Endothelial cell of umbilical vein (primary cell): ENCODE results near the gene HSPA2. TPM values are rescaled to one million over a fixed set of nuclear protein-coding genes. Genes with fewer than 3 reads are reported as not detected.

ENCODE experiments used
- BruUV-seq: library from RNA; stranded (reverse); fragments of 400-500 nt; replicated peaks from 2 replicates; lab custom pipeline; 2021; lab: Mats Ljungman, UMichigan
- CTCF ChIA-PET: fragments of 300-600, 350-600 bp; sonication (Branson Sonifier 250); formaldehyde crosslinking; loops from one replicate; lab custom pipeline; 2021; ENCODE audit warnings: antibody characterized with exemption, inconsistent platforms; lab: Charles Lee
- POLR2A ChIA-PET: fragments of 300-600, 350-600 bp; sonication (Branson Sonifier 250); formaldehyde crosslinking; loops from one replicate; lab custom pipeline; 2021; ENCODE audit warnings: antibody characterized with exemption, inconsistent platforms; lab: Charles Lee
- DNase-seq: peaks from one replicate; pipeline ENCODE4 v3.0.0-alpha.2; 2011; ENCODE audit warnings: low read depth, low spot score
- FAIRE-seq: peaks from 2 replicates; lab custom pipeline; 2011; peaks lifted over from hg19 to GRCh38; lab: Jason Lieb, UNC
- H2AFZ ChIP-seq: 2 replicates; pipeline ENCODE4 v1.6.0; 2012; ENCODE audit warnings: low read depth, low read length, control low read depth, inconsistent platforms
- H3K27ac ChIP-seq: 2 replicates; pipeline ENCODE4 v1.5.1; 2011; ENCODE audit warnings: low read depth, mild to moderate bottlenecking, control low read depth, low read length, moderate library complexity; ENCODE audit not compliant: insufficient read depth
- H3K27me3 ChIP-seq, 2 experiments: 2 replicates each; pipeline versions ENCODE4 v1.6.0 to v1.6.1; 2011; ENCODE audit warnings: low read length in 2 of 2, mixed read lengths in 1 of 2; ENCODE audit not compliant: control insufficient read depth in 2 of 2, insufficient read depth in 2 of 2
- H3K36me3 ChIP-seq, 2 experiments: 2 replicates in 1 of 2; 3 replicates in 1 of 2; pipeline ENCODE4 v1.5.1; 2011; ENCODE audit warnings: low read length in 2 of 2, mild to moderate bottlenecking in 1 of 2, moderate library complexity in 1 of 2; ENCODE audit not compliant: control insufficient read depth in 2 of 2, insufficient read depth in 2 of 2; ENCODE audit errors: extremely low read depth in 1 of 2
- H3K4me1 ChIP-seq: 3 replicates; pipeline ENCODE4 v1.5.1; 2011; ENCODE audit warnings: mild to moderate bottlenecking, low read length; ENCODE audit not compliant: control insufficient read depth, insufficient read depth; ENCODE audit errors: extremely low read depth
- H3K4me2 ChIP-seq: 2 replicates; pipeline ENCODE4 v1.6.1; 2011; ENCODE audit warnings: low read length, control low read depth, mixed read lengths; ENCODE audit not compliant: insufficient read depth
- H3K4me3 ChIP-seq, 3 experiments: fragments of 200-600 bp in 1 of 3; sonication (generic), shearing (Covaris generic) in 1 of 3; replicated peaks in 1 of 3; 2 replicates each; pipeline ENCODE4 v1.5.1; 2011 to 2016; ENCODE audit warnings: control low read depth in 3 of 3, low read length in 3 of 3, mild to moderate bottlenecking in 2 of 3, inconsistent platforms in 1 of 3, low read depth in 1 of 3, moderate library complexity in 1 of 3; ENCODE audit not compliant: insufficient read depth in 1 of 3
- H3K79me2 ChIP-seq: 2 replicates; pipeline ENCODE4 v1.6.0; 2012; ENCODE audit warnings: low read length, inconsistent platforms; ENCODE audit not compliant: control insufficient read depth, insufficient read depth
- H3K9ac ChIP-seq: replicated peaks from 2 replicates; pipeline ENCODE3; 2011; ENCODE audit warnings: low read length, control low read depth; ENCODE audit not compliant: insufficient read depth; ENCODE audit errors: extremely low read depth
- H3K9me1 ChIP-seq: replicated peaks from 3 replicates; pipeline ENCODE4 v1.6.0; 2011; ENCODE audit warnings: mild to moderate bottlenecking, low read length; ENCODE audit not compliant: control insufficient read depth, insufficient read depth; ENCODE audit errors: extremely low read depth
- H3K9me3 ChIP-seq: replicated peaks from 2 replicates; pipeline ENCODE4 v1.5.1; 2012; ENCODE audit warnings: low read length, inconsistent platforms; ENCODE audit not compliant: control insufficient read depth, insufficient read depth
- H4K20me1 ChIP-seq: replicated peaks from 2 replicates; pipeline ENCODE3; 2011; ENCODE audit warnings: mild to moderate bottlenecking, low read length; ENCODE audit not compliant: control insufficient read depth, insufficient read depth; ENCODE audit errors: extremely low read depth
- CTCF ChIP-seq, 2 donors: IDR thresholded peaks; 1 replicate in 1 of 2; 2 replicates in 1 of 2; pipeline ENCODE4 v1.5.1; 2011; ENCODE audit warnings: low read length in 2 of 2, mild to moderate bottlenecking in 2 of 2, moderate library complexity in 2 of 2, control low read depth in 1 of 2, inconsistent platforms in 1 of 2, low read depth in 1 of 2; ENCODE audit not compliant: insufficient read depth in 1 of 2; ENCODE audit errors: extremely low read depth in 1 of 2
- EZH2 ChIP-seq: IDR thresholded peaks from 2 replicates; pipeline ENCODE4 v1.6.1; 2012; ENCODE audit warnings: borderline replicate concordance, low read depth, mild to moderate bottlenecking, moderate library complexity, low read length, inconsistent platforms; ENCODE audit not compliant: severe bottlenecking
- FOS ChIP-seq: IDR thresholded peaks from 2 replicates; pipeline ENCODE4 v1.6.1; 2011; ENCODE audit warnings: mild to moderate bottlenecking, low read length, moderate library complexity, borderline replicate concordance; ENCODE audit not compliant: insufficient read depth
- GATA2 ChIP-seq: IDR thresholded peaks from 2 replicates; pipeline ENCODE4 v1.7.0; 2011; ENCODE audit warnings: low read depth, mild to moderate bottlenecking, moderate library complexity, mixed read lengths, low read length; ENCODE audit not compliant: insufficient read length, insufficient read depth
- JUN ChIP-seq: IDR thresholded peaks from 2 replicates; pipeline ENCODE4 v1.6.1; 2011; ENCODE audit warnings: borderline replicate concordance, low read depth; ENCODE audit not compliant: insufficient read length, insufficient read depth
- MYC ChIP-seq: IDR thresholded peaks from one replicate; pipeline ENCODE4 v1.6.1; 2011; ENCODE audit warnings: mild to moderate bottlenecking, low read depth, low read length
- POLR2A ChIP-seq: IDR thresholded peaks from 2 replicates; pipeline ENCODE4 v1.6.1; 2012; ENCODE audit warnings: low read depth, mild to moderate bottlenecking, control low read depth, low read length
- POLR2AphosphoS5 ChIP-seq: IDR thresholded peaks from 2 replicates; pipeline ENCODE4 v1.6.1; 2012; ENCODE audit warnings: low read depth, mild to moderate bottlenecking, control low read depth, low read length, moderate library complexity; ENCODE audit not compliant: insufficient read depth
- dilution Hi-C: fragments of 300-500 bp; cut with MboI; formaldehyde crosslinking; loops from one replicate; pipeline ENCODE4 v1.15.0; 2019; ENCODE audit warnings: low sequenced_read_pairs; ENCODE audit not compliant: extremely low pct_ligation_motif_present
- intact Hi-C: fragments of 100-400 bp; cut with micrococcal nuclease; formaldehyde crosslinking; loops from one replicate; pipeline ENCODE4 v1.10.0; 2022
- polyA plus RNA-seq, 4 experiments: library from polyadenylated mRNA; depleted of rRNA in 3 of 4; stranded (reverse) in 3 of 4; unstranded in 1 of 4; fragments of >200 nt; gene quantifications; 2 replicates each; pipeline versions ENCODE4 v1.2.1 to v1.2.3, GENCODE V29; 2011 to 2012; ENCODE audit warnings: missing spikeins in 1 of 4
- total RNA-seq: library from RNA; stranded (reverse); gene quantifications from 2 replicates; pipeline ENCODE4 v1.2.3, GENCODE V29; 2021
- TF ChIP-seq, protein P1 (sequence below): IDR thresholded peaks from 2 replicates; pipeline ENCODE4 v1.6.1; 2011; ENCODE audit not compliant: insufficient read depth, insufficient read length

The HSPA2 gene
- total and polyA plus RNA-seq, 2 donors (not counting 3 experiments of a cell fraction or from before 2014, with no cell fraction given), result 5.3 to 11.4 TPM

GRCh38 chr14:64536488-64537245 lies 3.9 kb upstream of the HSPA2 start:
- ChIA-PET CTCF (no interaction called here), POLR2A (no interaction called here)
- no peaks in the 10 kb centered on the region for H4K20me1 ChIP-seq
- no peak overlapping the region for H2AFZ ChIP-seq
- no peaks in the 10 kb centered on the region for H3K79me2 ChIP-seq
- no peaks in the 10 kb centered on the region for H3K9me3 ChIP-seq
- dilution Hi-C loops (no loop called here), intact Hi-C loops (no loop called here)
- DNase-seq (no peak), FAIRE-seq (no peak)
- no peak overlapping the region for H3K4me3 ChIP-seq
- no peak overlapping the region for H3K9ac ChIP-seq
- H3K4me1 ChIP-seq, result peaks cover 15% of the 10 kb centered on the region
- H3K27me3 ChIP-seq, result peaks cover 9 to 10% of the 10 kb centered on the region in 2 experiments
- H3K27ac ChIP-seq, result no peak overlapping the region
- no peaks in the 10 kb centered on the region for H3K36me3 ChIP-seq
- no peak overlapping the region for H3K4me2 ChIP-seq
- no TSS peak for BruUV-seq
- TF ChIP-seq POLR2A (no peak), JUN (no peak), EZH2 (no peak), GATA2 (no peak), CTCF (IDR thresholded peaks at IDR 0.05; ENCODE audit: extremely low read depth in 1 of 2, insufficient read depth in 1 of 2, low read depth in 1 of 2, low read length in 2 of 2) (no peak), POLR2AphosphoS5 (no peak), FOS (no peak), MYC (no peak)
- TF ChIP-seq, protein P1, sequence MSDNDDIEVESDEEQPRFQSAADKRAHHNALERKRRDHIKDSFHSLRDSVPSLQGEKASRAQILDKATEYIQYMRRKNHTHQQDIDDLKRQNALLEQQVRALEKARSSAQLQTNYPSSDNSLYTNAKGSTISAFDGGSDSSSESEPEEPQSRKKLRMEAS, result no peak
- H3K9me1 ChIP-seq, result no peaks in the 10 kb centered on the region
